Activated CD4-positive, alpha-beta T cell treated with anti-CD3 and anti-CD28 coated beads, Interleukin-2, amount 10 ng/mL, durations not matched to agents 7 days and 5 days (primary cell): ENCODE results near the gene CEP120. TPM values are rescaled to one million over a fixed set of nuclear protein-coding genes. Genes with fewer than 3 reads are reported as not detected.
"Not testable (repeated sequence)": the region's sequence is repeated elsewhere in the genome, so short reads cannot be mapped to it uniquely, and the experiment has no call there.

Experiments used
- CTCF ChIA-PET: fragments of 350-600 bp; sonication (Branson Sonifier 250); formaldehyde crosslinking; loops from one replicate; lab custom pipeline; 2021; ENCODE audit warnings: antibody characterized with exemption; lab: Charles Lee
- POLR2A ChIA-PET: fragments of 350-600 bp; sonication (Branson Sonifier 250); formaldehyde crosslinking; loops from one replicate; lab custom pipeline; 2021; ENCODE audit warnings: antibody characterized with exemption; lab: Charles Lee
- DNase-seq: peaks from one replicate; pipeline ENCODE4 v3.0.0-alpha.2; 2020
- H3K27ac Mint-ChIP-seq: one replicate; pipeline ENCODE4 v1.8.0; 2021; ENCODE audit warnings: mild to moderate bottlenecking, moderate library complexity, mixed read lengths
- H3K27me3 Mint-ChIP-seq: one replicate; pipeline ENCODE4 v1.8.0; 2021; ENCODE audit warnings: mixed read lengths
- H3K36me3 Mint-ChIP-seq: one replicate; pipeline ENCODE4 v1.8.0; 2021; ENCODE audit warnings: low read depth, mixed read lengths
- H3K4me1 Mint-ChIP-seq: one replicate; pipeline ENCODE4 v1.8.0; 2021; ENCODE audit warnings: mixed read lengths
- H3K4me3 Mint-ChIP-seq: one replicate; pipeline ENCODE4 v1.8.0; 2021; ENCODE audit warnings: mild to moderate bottlenecking, moderate library complexity, mixed read lengths
- H3K9me3 Mint-ChIP-seq: one replicate; pipeline ENCODE4 v1.8.0; 2021; ENCODE audit warnings: mixed read lengths
- total RNA-seq, 2 experiments: library from RNA; stranded (reverse); gene quantifications; one replicate each; pipeline ENCODE4 v1.2.3, GENCODE V29; 2021

Gene CEP120
- total RNA-seq = 10 to 100 TPM; 31.4 to 31.7 TPM

DNA sequence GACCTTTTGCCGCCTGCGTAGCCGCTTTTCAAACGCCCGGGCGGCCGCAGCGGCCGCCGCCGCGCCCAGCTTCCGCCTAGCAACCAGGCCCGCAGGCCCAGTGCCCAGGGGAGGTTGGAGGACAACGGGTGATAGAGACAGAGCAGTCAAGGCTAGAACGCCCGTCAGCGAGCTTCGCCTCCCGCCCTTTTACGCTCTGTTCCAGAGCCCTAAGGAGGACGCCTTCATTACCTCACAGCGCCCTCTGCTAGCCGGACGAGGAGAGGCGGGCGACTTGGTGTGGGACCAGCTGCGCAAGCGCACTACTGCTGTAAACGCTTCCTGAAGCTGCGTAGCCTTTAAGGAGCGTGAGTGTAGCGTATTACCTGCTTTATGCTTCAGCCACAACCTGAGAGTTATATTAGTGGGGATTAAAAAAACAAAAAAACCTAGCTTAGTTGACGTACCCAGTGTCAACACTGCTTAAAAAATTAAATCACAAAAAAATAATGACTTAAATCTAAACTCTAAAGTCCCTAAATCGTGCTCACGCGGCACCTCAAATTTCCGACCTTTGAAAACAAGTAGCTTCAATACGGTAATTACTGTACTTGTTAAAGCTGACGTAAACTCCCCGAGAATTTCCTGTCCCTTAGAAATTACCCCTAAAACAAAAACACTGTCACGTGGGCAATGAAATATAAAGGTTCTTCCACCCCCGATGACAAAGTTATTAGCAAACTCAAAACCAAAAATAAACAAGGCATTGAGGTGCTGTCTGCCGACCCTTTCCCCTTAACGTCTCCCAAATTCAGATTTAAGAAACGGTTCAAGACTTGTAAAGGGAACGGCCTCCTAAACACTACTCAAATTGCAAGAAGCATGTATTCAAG is at the start of gene CEP120:
Gene CEP120, minus strand, starts transcription at position 126 of the 872 bp plus-strand sequence. CDS start 405 bp downstream, outside the sequence.
- ChIA-PET CTCF (interaction anchor here (0.6 to 3.5 kb wide), 31 partner anchors 8 to 649 kb away, joined by 3 to 21 read pairs (median 4); partner anchors contain the start of genes CSNK1G3 and SNX2), POLR2A (interaction anchor here (0.7 to 2.1 kb wide), 5 partner anchors 10 to 88 kb away, joined by 3 to 8 read pairs (median 5); partner anchors contain the start of gene CSNK1G3)
- no peaks in the 10 kb centered on the region for H3K27me3 Mint-ChIP-seq
- peak; percentile 98 for DNase-seq
- no peaks in the 10 kb centered on the region for H3K9me3 Mint-ChIP-seq
- H3K4me1 Mint-ChIP-seq = peaks cover 25% of the 10 kb centered on the region
- peaks cover 14% of the 10 kb centered on the region for H3K36me3 Mint-ChIP-seq
- H3K4me3 Mint-ChIP-seq = no peak within 1 kb of the TSS
- H3K27ac Mint-ChIP-seq = no peak within 1 kb of the TSS

DNA sequence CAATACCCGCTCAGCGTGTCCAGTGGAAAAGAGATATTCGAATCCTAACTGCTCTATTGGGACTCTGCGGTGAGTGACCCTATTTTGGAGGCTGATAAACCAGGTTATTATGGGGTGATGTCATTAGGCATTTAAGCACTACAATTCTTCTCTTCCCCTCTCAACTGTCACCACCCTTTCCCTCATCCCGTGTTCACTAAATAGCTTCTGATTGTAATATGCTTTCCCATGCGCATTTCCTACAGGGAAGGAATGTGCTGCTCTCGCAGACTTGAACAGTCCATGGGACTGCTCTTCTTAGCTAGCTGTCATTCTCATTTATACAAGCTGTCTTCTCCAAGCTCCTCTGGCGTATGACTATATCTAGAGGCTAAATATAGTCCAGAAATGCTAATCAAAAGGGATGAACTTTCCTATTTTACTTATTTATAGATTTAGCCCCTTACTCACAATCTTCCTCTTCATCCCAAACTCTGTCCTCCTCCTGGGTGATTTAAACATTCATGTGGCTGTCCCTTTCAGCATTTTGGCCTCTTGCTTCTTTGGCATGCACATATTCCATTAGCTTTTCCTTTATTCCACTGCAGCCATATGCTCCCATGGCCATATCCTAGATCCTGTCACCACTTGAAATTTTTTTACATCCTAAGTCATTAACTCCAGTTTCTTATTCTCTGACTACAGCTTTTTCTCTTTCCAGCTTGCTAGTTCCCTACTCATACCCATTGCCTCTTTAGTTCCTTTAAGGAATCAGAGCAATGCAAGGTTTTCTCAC is 49.1 kb upstream of the CEP120 start:
- peaks cover 6% of the 10 kb centered on the region for H3K9me3 Mint-ChIP-seq
- POLR2A ChIA-PET = no interaction called here
- H3K36me3 Mint-ChIP-seq = no peaks in the 10 kb centered on the region
- CTCF ChIA-PET = interaction anchor here (1.7 kb wide), 1 partner anchor 49 kb away, joined by 4 read pairs; the partner anchor contains the start of gene CEP120
- H3K27me3 Mint-ChIP-seq = peaks cover 18% of the 10 kb centered on the region
- H3K27ac Mint-ChIP-seq = no peak overlapping the region
- no peak overlapping the region for H3K4me3 Mint-ChIP-seq
- DNase-seq = no peak
- H3K4me1 Mint-ChIP-seq = no peaks in the 10 kb centered on the region

DNA sequence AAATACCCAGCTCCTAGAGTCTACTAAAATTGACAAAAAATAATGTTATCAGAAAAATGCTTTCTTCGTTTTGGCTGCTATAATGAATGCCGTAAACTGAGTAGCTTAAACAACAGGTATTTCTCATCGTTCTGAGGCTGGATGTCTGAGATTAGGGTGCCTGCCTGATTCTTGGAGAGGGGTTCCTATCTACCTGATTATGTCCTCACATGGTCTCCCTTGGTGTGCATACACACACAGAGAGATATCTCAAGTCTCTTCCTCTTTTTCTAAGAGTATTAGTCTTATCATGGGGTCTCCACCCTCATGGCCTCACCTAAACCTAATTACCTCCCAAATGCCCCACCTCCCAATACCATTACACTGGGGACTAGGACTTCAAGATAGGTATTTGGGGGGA is 48.2 kb upstream of the CEP120 start:
- Mint-ChIP-seq H3K36me3 (no peaks in the 10 kb centered on the region), H3K4me3 (no peak overlapping the region), H3K27ac (no peak overlapping the region), H3K9me3 (peaks cover 10% of the 10 kb centered on the region), H3K4me1 (no peaks in the 10 kb centered on the region), H3K27me3 (peaks cover 11% of the 10 kb centered on the region)
- POLR2A ChIA-PET = no interaction called here
- DNase-seq = no peak
- CTCF ChIA-PET = interaction anchor here (1.7 kb wide), 1 partner anchor 48 kb away, joined by 4 read pairs; the partner anchor contains the start of gene CEP120

DNA sequence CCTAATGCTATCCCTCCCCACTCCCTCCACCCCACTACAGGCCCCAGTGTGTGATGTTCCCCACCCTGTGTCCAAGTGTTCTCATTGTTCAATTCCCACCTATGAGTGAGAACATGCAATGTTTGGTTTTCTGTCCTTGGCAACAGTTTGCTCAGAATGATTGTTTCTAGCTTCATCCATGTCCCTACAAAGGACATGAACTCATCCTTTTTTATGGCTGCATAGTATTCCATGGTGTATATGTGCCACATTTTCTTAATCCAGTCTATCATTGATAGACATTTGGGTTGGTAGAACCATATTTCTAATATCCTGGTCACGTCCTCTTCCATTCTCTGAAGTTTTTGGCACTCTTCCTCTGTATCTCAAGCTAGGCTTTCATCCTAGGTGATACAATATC is 43.6 kb upstream of the CEP120 start:
- H3K4me1 Mint-ChIP-seq, H3K4me3 Mint-ChIP-seq, H3K9me3 Mint-ChIP-seq, POLR2A ChIA-PET, H3K36me3 Mint-ChIP-seq, H3K27ac Mint-ChIP-seq, DNase-seq, H3K27me3 Mint-ChIP-seq: not testable (repeated sequence)
- CTCF ChIA-PET = interaction anchor here (1.3 kb wide), 1 partner anchor 11 kb away, joined by 4 read pairs; no protein-coding TSS in a partner anchor

DNA sequence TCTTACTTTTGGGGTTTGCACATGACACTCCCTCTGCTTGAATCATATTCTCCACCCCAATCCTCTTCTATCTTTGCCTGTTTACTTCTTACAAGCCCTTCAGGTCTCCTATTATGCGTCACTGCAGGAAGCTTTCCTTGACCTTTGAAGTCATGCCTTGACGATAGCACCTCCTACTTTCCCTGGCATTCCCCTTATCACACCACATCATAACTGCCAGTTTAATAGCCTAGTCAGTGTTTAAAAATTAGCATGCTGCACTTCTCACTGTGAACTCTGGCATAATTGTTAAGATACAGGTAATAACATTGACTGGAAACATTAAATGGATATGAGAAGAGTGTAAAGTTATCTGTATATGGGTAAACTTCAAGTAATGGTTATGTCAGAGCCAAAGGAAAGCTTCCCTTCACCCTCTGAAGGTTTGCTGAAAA is 37.1 kb upstream of the CEP120 start:
- H3K27me3 Mint-ChIP-seq = no peaks in the 10 kb centered on the region
- ChIA-PET POLR2A (no interaction called here), CTCF (interaction anchor here (0.7 kb wide), 1 partner anchor 20 kb away, joined by 3 read pairs; no protein-coding TSS in a partner anchor)
- peaks cover 6% of the 10 kb centered on the region for H3K4me1 Mint-ChIP-seq
- no peak overlapping the region for H3K4me3 Mint-ChIP-seq
- H3K27ac Mint-ChIP-seq = no peak overlapping the region
- H3K36me3 Mint-ChIP-seq = no peaks in the 10 kb centered on the region
- peaks cover 3% of the 10 kb centered on the region for H3K9me3 Mint-ChIP-seq
- DNase-seq = no peak

DNA sequence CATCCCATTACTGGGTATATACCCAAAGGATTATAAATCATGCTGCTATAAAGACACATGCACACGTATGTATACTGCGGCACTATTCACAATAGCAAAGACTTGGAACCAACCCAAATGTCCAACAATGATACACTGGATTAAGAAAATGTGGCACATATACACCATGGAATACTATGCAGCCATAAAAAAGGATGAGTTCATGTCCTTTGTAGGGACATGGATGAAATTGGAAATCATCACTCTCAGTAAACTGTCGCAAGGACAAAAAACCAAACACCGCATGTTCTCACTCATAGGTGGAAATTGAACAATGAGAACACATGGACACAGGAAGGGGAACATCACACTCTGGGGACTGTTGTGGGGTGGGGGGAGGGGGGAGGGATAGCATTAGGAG is 35.8 kb upstream of the CEP120 start:
- H3K27ac Mint-ChIP-seq, CTCF ChIA-PET, H3K36me3 Mint-ChIP-seq, H3K9me3 Mint-ChIP-seq, POLR2A ChIA-PET, H3K4me1 Mint-ChIP-seq, H3K27me3 Mint-ChIP-seq, DNase-seq, H3K4me3 Mint-ChIP-seq: not testable (repeated sequence)

DNA sequence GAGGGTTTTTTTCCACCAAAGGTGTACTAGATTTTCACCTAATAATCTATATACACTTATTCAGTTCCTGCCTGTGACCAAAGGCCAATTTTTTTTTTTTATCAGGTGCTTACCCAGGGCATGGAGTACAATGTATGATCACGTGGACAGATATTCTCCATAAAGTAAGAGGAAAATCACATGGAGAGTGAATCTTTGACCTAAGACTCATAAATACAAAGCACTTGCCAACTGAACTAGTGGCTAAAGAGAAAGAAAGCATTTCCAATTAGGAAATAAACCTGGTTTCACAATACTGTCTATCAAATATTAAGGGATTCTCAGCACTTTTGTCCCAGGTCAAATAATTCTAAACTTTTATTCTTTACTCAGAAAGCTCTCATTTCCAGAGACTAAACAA is 33.0 kb upstream of the CEP120 start:
- peaks cover 6% of the 10 kb centered on the region for H3K4me1 Mint-ChIP-seq
- peaks cover 3% of the 10 kb centered on the region for H3K9me3 Mint-ChIP-seq
- ChIA-PET POLR2A (no interaction called here), CTCF (interaction anchor here (1.5 kb wide), 1 partner anchor 11 kb away, joined by 4 read pairs; no protein-coding TSS in a partner anchor)
- H3K4me3 Mint-ChIP-seq = no peak overlapping the region
- H3K27ac Mint-ChIP-seq = no peak overlapping the region
- H3K27me3 Mint-ChIP-seq = no peaks in the 10 kb centered on the region
- no peak for DNase-seq
- no peaks in the 10 kb centered on the region for H3K36me3 Mint-ChIP-seq

DNA sequence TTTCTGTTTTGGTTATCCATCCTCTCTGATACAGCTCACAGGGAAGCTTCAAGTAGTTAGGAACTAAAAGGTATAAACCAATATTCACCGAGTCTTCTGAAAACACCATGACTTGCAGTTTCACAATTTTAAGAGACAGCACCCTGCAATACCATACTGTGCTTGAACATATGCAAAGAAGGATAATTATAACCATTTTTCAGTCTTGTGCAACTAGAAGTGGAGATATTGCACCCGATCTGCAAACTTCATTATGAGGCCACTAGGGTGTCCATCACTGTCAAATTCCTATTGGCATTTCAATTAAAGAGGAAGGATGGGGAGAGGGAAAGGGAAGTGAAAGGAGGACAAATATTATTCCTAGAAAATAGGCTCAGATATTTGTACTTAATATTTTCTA is 32.4 kb upstream of the CEP120 start:
- ChIA-PET POLR2A (no interaction called here), CTCF (interaction anchor here (1.5 kb wide), 1 partner anchor 12 kb away, joined by 4 read pairs; no protein-coding TSS in a partner anchor)
- Mint-ChIP-seq H3K27me3 (no peaks in the 10 kb centered on the region), H3K4me1 (peaks cover 6% of the 10 kb centered on the region), H3K27ac (no peak overlapping the region), H3K36me3 (no peaks in the 10 kb centered on the region), H3K4me3 (no peak overlapping the region), H3K9me3 (peaks cover 3% of the 10 kb centered on the region)
- no peak for DNase-seq

DNA sequence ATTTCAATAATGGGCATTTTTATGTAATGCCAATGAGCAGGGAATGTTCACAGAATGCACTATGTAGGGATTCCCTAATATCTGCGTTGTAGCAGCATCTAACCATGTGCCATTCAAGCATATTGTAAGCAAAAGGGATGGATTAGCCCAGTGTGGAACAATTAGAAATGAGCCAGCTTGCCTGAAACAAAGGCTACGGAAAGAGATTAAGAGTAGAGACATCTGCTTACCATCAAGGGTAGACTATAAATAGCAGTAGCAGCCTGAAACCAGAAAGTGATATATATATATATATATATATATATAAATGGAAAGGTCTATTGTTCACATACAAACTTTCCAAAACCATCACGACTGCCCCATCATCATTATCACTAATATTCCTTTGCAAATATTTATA is 31.9 kb upstream of the CEP120 start:
- no peak for DNase-seq
- Mint-ChIP-seq H3K27me3 (no peaks in the 10 kb centered on the region), H3K27ac (no peak overlapping the region), H3K4me1 (peaks cover 3% of the 10 kb centered on the region), H3K4me3 (no peak overlapping the region), H3K9me3 (peaks cover 2% of the 10 kb centered on the region), H3K36me3 (no peaks in the 10 kb centered on the region)
- ChIA-PET CTCF (interaction anchor here (1.5 kb wide), 1 partner anchor 12 kb away, joined by 4 read pairs; no protein-coding TSS in a partner anchor), POLR2A (no interaction called here)

DNA sequence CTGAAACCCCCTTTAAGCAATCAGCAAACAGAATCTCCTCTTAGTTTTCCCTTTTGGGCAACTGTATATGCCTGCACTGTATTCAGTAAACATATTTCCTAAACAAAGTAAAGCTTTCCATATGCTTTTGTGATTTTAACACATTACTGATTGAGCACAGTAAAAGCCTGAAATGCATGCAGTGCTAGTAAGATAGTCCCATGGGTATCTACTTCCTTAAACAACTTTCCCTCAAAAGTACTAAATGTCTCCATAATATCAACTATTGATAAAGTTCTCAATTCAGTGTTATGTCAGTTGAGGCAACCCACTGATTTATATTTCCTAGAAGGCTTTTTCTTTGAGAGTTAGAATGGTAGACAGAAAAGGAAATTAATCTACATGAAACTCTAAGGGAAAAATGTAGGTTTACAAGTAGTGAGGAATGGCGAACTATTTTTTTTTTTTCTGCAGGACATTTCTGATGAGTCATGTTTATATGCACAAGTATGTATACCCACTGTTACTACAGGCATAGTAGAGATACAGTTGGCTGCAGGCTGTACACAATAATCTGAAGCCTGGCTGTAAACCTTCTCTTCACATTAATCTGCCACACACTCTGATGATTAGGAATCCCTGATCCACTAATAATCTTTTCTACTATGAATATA is 31.2 kb upstream of the CEP120 start:
- H3K4me1 Mint-ChIP-seq = peaks cover 4% of the 10 kb centered on the region
- CTCF ChIA-PET = interaction anchor here (1.5 kb wide), 1 partner anchor 13 kb away, joined by 4 read pairs; no protein-coding TSS in a partner anchor

DNA sequence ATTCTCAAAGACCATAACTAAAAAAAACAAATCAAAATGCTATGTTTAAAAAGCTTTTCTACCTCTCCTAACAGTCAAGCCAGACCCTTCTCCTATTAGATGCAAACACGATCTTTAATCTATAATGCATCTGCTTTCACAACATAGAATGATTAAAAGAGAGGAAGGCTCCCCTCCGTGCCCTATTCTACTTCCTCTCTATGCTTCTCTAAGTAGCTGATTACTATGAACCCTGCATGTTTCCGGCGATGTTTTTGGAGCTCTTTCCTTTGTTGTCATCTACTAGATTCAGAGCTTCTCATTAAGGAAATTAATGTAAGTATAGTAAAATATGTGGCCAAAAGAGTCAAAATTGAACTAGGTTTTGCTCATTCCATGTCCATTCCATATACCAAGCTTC is 29.2 kb upstream of the CEP120 start:
- no peaks in the 10 kb centered on the region for H3K9me3 Mint-ChIP-seq
- H3K36me3 Mint-ChIP-seq = peaks cover 3% of the 10 kb centered on the region
- H3K4me1 Mint-ChIP-seq = peaks cover 22% of the 10 kb centered on the region
- no peaks in the 10 kb centered on the region for H3K27me3 Mint-ChIP-seq
- H3K4me3 Mint-ChIP-seq = no peak overlapping the region
- no peak for DNase-seq
- ChIA-PET POLR2A (no interaction called here), CTCF (interaction anchor here (0.9 to 2.3 kb wide), 4 partner anchors 10 to 29 kb away, joined by 3 to 8 read pairs (median 6); partner anchors contain the start of gene CEP120)
- no peak overlapping the region for H3K27ac Mint-ChIP-seq

More for the DNA sequence above, 31.2 kb upstream of the CEP120 start:
- Mint-ChIP-seq H3K27me3 (no peaks in the 10 kb centered on the region), H3K4me3 (no peak overlapping the region), H3K9me3 (no peaks in the 10 kb centered on the region), H3K27ac (no peak overlapping the region), H3K36me3 (no peaks in the 10 kb centered on the region)
- no peak for DNase-seq
- POLR2A ChIA-PET = no interaction called here

DNA sequence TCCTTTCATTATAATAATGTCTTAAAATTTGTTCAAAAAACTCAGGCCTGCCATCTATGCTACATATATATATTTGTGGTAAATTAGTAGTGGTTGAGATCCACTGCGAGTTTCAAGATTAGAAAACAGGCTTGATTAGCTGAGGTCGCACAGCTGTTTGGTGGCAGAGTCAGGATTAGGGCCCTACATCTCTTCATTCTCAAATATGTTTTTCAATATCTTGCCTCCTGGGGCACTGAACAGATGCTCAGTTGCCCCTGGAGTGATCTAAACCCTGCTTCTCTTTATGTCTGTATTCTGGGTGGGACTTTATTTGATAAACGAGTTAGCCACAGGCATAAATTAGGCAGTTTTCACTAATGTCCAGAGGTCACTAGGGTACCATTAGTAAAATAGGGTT is 27.8 kb upstream of the CEP120 start:
- POLR2A ChIA-PET = no interaction called here
- H3K36me3 Mint-ChIP-seq = peaks cover 3% of the 10 kb centered on the region
- CTCF ChIA-PET = interaction anchor here (2.0 to 2.3 kb wide), 2 partner anchors 12 to 28 kb away, joined by 7 read pairs; partner anchors contain the start of gene CEP120
- H3K4me1 Mint-ChIP-seq = peaks cover 24% of the 10 kb centered on the region
- DNase-seq = no peak
- H3K27ac Mint-ChIP-seq = no peak overlapping the region
- no peaks in the 10 kb centered on the region for H3K9me3 Mint-ChIP-seq
- no peaks in the 10 kb centered on the region for H3K27me3 Mint-ChIP-seq
- H3K4me3 Mint-ChIP-seq = no peak overlapping the region
